ENCODE measurements around the gene MAPK10.

Gene MAPK10

GRCh38 chr4:85951099-85951498 lies 408.8 kb downstream of the MAPK10 start:
- no peak for DNase-seq (ENCODE audit: low read depth)
- no peak for TF ChIP-seq CTCF (conservative IDR thresholded peaks at IDR 0.05; ENCODE audit: control insufficient read depth, insufficient read depth, low read depth, low read length)
- H3K4me3 ChIP-seq (ENCODE audit: control insufficient read depth, low read depth, low read length), result no peak overlapping the region

GRCh38 chr4:85946821-85947220 lies 413.0 kb downstream of the MAPK10 start:
- no peak for TF ChIP-seq CTCF (conservative IDR thresholded peaks at IDR 0.05; ENCODE audit: control insufficient read depth, insufficient read depth, low read depth, low read length)
- DNase-seq (ENCODE audit: low read depth), result peak; percentile 21
- H3K4me3 ChIP-seq (ENCODE audit: control insufficient read depth, low read depth, low read length), result no peak overlapping the region

GRCh38 chr4:85942107-85942506 lies 417.7 kb downstream of the MAPK10 start:
- no peak for TF ChIP-seq CTCF (conservative IDR thresholded peaks at IDR 0.05; ENCODE audit: control insufficient read depth, insufficient read depth, low read depth, low read length)
- DNase-seq (ENCODE audit: low read depth), result no peak
- H3K4me3 ChIP-seq (ENCODE audit: control insufficient read depth, low read depth, low read length), result no peak overlapping the region

- DNase-seq (ENCODE audit: low read depth), result no peak
- H3K4me3 ChIP-seq (ENCODE audit: control insufficient read depth, low read depth, low read length), result no peak overlapping the region
- no peak for TF ChIP-seq CTCF (conservative IDR thresholded peaks at IDR 0.05; ENCODE audit: control insufficient read depth, insufficient read depth, low read depth, low read length)
Measured at GRCh38 chr4:85940151-85940550, 419.7 kb downstream of the MAPK10 start.
